BJ (cell line): ENCODE results near the gene SEMA6C. TPM values are rescaled to one million over a fixed set of nuclear protein-coding genes. Genes with fewer than 3 reads are reported as not detected.
"Not testable (repeated sequence)": the region's sequence is repeated elsewhere in the genome, so short reads cannot be mapped to it uniquely, and the experiment has no call there.

ENCODE experiments used
- CTCF ChIA-PET: fragments of 350-600 bp; formaldehyde crosslinking; extraction: SDS; loops from one replicate; lab custom pipeline; 2021; ENCODE audit warnings: antibody characterized with exemption, inconsistent platforms; lab: Yijun Ruan, JAX
- POLR2A ChIA-PET: fragments of 300-600 bp; sonication (Branson Sonifier 250); formaldehyde crosslinking; extraction: SDS; loops from one replicate; lab custom pipeline; 2021; ENCODE audit warnings: antibody characterized with exemption; lab: Charles Lee
- DNase-seq: peaks from one replicate; pipeline ENCODE4 v3.0.0-alpha.2; 2011; ENCODE audit warnings: low read depth
- H3K27me3 ChIP-seq: 2 replicates; pipeline ENCODE4 v1.6.0; 2011; ENCODE audit warnings: low read length; ENCODE audit not compliant: control insufficient read depth, insufficient read depth
- H3K36me3 ChIP-seq: 2 replicates; pipeline ENCODE4 v1.5.1; 2011; ENCODE audit warnings: low read length; ENCODE audit not compliant: control insufficient read depth, insufficient read depth
- H3K4me3 ChIP-seq: 2 replicates; pipeline ENCODE4 v1.5.1; 2011; ENCODE audit warnings: low read depth, mild to moderate bottlenecking, control low read depth, low read length
- CTCF ChIP-seq: IDR thresholded peaks from 2 replicates; pipeline ENCODE4 v1.5.1; 2011; ENCODE audit warnings: low read depth, mild to moderate bottlenecking, control low read depth, inconsistent platforms, low read length, moderate library complexity; ENCODE audit not compliant: insufficient read depth
- polyA plus RNA-seq: library from polyadenylated mRNA; depleted of rRNA; stranded (reverse); fragments of >200 nt; gene quantifications from 2 replicates; pipeline ENCODE4 v1.2.3, GENCODE V29; 2011

SEMA6C gene
- polyA plus RNA-seq, 1 experiment: 1.8 TPM

DNA sequence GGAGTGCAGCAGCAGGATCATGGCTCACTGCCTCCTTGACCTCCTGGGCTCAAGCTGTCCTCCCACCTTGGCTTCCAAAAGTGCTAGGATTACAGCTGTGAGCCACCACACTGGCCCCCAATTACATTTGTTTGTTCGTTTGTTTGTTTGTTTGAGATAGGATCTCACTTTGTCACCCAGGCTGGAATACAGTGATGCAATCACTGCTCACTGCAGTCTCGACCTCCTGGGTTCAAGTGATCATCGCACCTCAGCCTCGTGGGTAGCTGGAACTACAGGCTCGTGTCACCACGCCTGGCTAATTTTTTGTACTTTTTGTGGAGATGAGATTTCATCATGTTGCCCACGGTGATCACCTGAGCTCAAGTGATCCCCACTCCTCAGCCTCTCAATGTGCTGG, 45.6 kb upstream of the SEMA6C start:
- ChIA-PET POLR2A (no interaction called here), CTCF (no interaction called here)
- Histone ChIP-seq H3K36me3 (no peaks in the 10 kb centered on the region), H3K27me3 (no peaks in the 10 kb centered on the region), H3K4me3 (no peak overlapping the region)
- no peak for TF ChIP-seq CTCF
- no peak for DNase-seq

GRCh38 chr1:151189637-151190445, 43.4 kb upstream of the SEMA6C start, which contains the start of gene VPS72:
VPS72 (minus strand) TSS chr1:151190197; CDS start chr1:151190121, 76 bp downstream.
- H3K36me3 ChIP-seq: peaks cover 2% of the 10 kb centered on the region; the same call in 1 of the 2 replicates
- TF ChIP-seq CTCF: no peak
- peak within 1 kb of the TSS; percentile 81 for H3K4me3 ChIP-seq
- no peaks in the 10 kb centered on the region for H3K27me3 ChIP-seq
- peak; percentile 57 for DNase-seq
- ChIA-PET CTCF (interaction anchor here (0.6 to 2.1 kb wide), 4 partner anchors 10 to 149 kb away, joined by 3 to 8 read pairs (median 4); no protein-coding TSS in a partner anchor), POLR2A (interaction anchor here (0.6 to 1.0 kb wide), 4 partner anchors 10 to 133 kb away, joined by 3 to 8 read pairs (median 3); partner anchors contain the start of genes LYSMD1 and SCNM1)

GRCh38 chr1:151188667-151189066, 42.2 kb upstream of the SEMA6C start:
- CTCF ChIA-PET: interaction anchor here (2.1 kb wide), 1 partner anchor 63 kb away, joined by 8 read pairs; no protein-coding TSS in a partner anchor

GRCh38 chr1:151187205-151187604, 40.8 kb upstream of the SEMA6C start:
- peaks cover 11% of the 10 kb centered on the region for H3K36me3 ChIP-seq
- ChIA-PET CTCF (interaction anchor here (2.0 kb wide), 1 partner anchor 11 kb away, joined by 5 read pairs; the partner anchor contains the start of gene TMOD4), POLR2A (no interaction called here)
- DNase-seq: no peak
- no peaks in the 10 kb centered on the region for H3K27me3 ChIP-seq
- TF ChIP-seq CTCF: no peak
- no peak overlapping the region for H3K4me3 ChIP-seq

More at GRCh38 chr1:151188667-151189066, 42.2 kb upstream of the SEMA6C start:
- H3K36me3 ChIP-seq, DNase-seq, H3K27me3 ChIP-seq: not testable (repeated sequence)
- POLR2A ChIA-PET: interaction anchor here (0.6 kb wide), 1 partner anchor 89 kb away, joined by 10 read pairs; no protein-coding TSS in a partner anchor
- peak overlapping the region; percentile 81 for H3K4me3 ChIP-seq

- ChIA-PET POLR2A (no interaction called here), CTCF (no interaction called here)
- TF ChIP-seq CTCF: no peak
- DNase-seq: no peak
- Histone ChIP-seq H3K36me3 (peaks cover 18% of the 10 kb centered on the region), H3K27me3 (no peaks in the 10 kb centered on the region), H3K4me3 (no peak overlapping the region)
Measured at GRCh38 chr1:151184211-151184610, 37.8 kb upstream of the SEMA6C start.
